Testis (tissue), 2 donors: ENCODE data around the gene TPSD1.

Experiments
- POLR2A ChIP-seq: fragments of 450-650 bp; IDR thresholded peaks from one replicate; pipeline ENCODE4 v1.6.1; 2017; ENCODE audit warnings: antibody characterized with exemption, mild to moderate bottlenecking, moderate library complexity
- TF ChIP-seq, protein P1 (sequence below), 3 experiments: fragments of 450-650 bp in 2 of 3; fragments of 200-600 bp in 1 of 3; sonication (generic) in 1 of 3; IDR thresholded peaks; one replicate each; pipeline ENCODE4 v1.5.1; 2016 to 2019; ENCODE audit warnings: antibody characterized with exemption in 3 of 3, mild to moderate bottlenecking in 2 of 3, moderate library complexity in 1 of 3

DNA sequence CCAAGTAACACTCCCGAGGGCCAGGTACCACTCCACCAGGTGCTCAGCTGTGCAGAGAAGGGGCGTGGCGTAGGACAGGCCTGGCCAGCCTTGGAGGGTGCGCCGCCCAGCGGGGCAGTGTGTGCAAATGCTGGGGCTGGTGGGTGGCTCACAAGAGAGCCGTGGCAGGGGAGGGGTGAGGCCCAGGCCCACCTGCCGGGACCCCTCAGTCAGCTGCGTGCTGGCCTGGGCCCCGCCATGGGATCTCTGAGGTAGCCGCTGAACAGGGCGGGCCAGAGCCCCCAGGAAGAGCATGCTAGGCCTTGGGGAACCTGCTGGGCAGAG, 39.6 kb upstream of the TPSD1 start:
- TF ChIP-seq, protein P1, sequence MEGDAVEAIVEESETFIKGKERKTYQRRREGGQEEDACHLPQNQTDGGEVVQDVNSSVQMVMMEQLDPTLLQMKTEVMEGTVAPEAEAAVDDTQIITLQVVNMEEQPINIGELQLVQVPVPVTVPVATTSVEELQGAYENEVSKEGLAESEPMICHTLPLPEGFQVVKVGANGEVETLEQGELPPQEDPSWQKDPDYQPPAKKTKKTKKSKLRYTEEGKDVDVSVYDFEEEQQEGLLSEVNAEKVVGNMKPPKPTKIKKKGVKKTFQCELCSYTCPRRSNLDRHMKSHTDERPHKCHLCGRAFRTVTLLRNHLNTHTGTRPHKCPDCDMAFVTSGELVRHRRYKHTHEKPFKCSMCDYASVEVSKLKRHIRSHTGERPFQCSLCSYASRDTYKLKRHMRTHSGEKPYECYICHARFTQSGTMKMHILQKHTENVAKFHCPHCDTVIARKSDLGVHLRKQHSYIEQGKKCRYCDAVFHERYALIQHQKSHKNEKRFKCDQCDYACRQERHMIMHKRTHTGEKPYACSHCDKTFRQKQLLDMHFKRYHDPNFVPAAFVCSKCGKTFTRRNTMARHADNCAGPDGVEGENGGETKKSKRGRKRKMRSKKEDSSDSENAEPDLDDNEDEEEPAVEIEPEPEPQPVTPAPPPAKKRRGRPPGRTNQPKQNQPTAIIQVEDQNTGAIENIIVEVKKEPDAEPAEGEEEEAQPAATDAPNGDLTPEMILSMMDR (IDR thresholded peaks at IDR 0.05): no peak
- TF ChIP-seq POLR2A: no peak
